Measurements from ENCODE around the gene FBXL13.

Gene FBXL13

DNA sequence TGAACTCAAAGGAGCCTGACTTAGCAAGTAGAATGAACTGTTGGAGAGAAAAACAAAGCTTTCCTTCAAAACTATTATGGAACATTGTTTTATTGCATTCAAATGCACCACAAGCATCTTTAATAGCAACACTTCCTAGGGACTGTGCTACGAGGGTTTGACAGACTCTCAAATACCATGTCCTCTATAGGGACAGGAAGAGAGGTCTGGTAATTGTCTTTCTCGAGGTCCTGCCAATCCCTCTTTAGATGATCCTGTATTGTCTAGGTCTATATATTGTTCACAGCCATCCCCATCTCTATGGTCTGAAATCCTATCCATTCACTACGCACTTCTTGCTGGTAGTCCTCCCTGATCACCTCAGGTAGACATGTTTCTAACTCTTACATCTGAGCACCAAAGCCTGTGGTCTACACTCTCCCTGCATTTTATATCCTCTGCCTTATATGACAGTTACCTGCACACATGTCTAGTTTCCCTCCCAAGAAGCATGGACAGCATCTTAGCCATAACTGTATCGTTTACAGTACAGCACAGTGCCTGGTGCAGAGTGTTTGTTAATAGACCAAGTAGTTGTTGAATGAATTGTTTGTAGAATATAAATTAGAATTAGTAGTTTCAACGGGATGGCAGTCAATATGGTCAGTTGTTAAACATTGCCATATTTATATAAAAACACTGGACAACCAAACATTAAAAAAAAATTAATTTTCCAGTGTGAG lies 183.5 kb downstream of the FBXL13 start:
- DNase-seq, result no peak

DNA sequence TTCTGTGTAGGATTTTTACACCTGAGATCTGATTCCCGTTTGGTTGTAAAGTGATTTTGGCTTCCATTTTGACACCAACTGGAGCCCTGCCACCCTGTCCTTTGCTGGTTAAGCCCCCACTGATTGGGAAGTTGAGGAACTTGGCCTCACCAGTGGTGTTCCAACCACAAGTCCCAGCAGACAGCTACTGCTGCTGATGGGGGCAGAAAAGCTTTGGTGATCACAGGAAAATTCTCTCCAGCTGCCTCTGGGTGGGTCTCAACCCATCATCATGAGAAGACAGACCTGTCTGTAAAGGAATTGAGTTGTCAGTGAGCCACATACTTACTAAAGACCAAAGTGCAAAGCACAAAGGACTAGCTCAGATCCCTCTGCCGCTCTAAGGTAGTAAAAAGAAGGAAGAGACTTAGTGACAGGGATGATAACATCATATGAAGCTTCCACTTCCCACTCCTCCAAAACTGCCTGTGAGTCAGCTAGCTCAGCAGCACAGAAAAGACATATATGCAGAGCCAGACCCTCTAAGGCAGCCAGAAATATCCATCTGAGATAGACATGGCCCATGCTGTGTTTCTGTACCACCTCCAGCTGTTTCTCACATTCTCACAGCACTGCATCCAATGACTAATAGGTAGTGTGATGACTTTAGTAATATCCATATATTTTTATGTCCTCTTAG lies 184.2 kb downstream of the FBXL13 start:
- no peak for DNase-seq

DNA sequence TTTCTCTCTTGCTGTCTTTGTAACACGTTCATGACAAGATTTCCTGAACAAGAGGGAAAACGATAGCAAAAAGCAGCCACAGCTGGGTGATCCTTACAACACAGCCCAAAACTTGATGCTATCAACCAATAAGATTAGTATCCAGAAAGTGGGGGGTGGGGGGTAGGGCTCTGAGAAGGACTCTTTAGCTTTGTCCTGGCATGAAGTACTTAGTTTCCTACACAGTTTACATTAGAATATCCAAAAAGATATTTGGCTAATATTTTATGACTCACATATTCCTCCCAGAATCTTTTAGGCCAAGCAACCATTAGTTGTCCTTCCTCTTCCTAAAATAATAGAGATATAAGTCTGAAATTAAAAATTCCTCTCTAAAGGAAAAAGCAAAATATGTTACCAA lies 184.7 kb downstream of the FBXL13 start:
- DNase-seq, result no peak

DNA sequence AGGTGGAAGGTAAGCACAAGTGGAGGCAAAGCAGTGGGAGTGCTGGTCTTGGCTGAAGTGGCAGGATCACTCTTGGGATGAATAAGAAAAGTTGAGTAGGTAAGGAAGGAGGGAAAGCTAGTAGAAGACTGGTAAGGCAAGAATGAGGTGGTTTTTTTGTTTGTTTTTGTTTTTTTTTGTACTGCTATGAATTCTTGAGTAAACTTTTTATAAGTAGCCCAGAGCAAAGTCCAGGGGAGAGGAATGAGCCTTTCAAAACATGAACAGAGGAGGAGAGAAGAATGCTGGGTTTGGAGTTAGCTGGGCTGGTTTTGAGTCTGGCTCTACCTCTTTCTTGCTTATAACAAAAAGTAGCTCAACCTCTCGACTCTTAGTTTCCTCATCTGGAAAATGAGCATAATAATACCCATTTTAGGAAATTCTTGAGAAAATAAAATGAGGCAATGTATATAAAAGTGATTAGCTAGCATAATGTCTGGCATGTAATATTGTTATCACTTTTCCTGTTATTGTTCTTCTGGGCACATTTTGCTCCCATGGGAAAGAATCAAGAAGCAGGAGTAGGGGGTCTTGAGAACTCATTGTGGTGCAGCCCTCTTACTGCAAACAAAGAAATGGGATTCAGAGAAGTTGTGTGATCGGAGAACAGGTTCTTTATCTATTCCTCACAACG lies 185.9 kb downstream of the FBXL13 start:
- no peak for DNase-seq

GRCh38 chr7:102883098-102883860 lies 191.3 kb downstream of the FBXL13 start:
- DNase-seq, result no peak

- DNase-seq, result no peak
Measured at GRCh38 chr7:102875700-102876295, 198.8 kb downstream of the FBXL13 start.

DNA sequence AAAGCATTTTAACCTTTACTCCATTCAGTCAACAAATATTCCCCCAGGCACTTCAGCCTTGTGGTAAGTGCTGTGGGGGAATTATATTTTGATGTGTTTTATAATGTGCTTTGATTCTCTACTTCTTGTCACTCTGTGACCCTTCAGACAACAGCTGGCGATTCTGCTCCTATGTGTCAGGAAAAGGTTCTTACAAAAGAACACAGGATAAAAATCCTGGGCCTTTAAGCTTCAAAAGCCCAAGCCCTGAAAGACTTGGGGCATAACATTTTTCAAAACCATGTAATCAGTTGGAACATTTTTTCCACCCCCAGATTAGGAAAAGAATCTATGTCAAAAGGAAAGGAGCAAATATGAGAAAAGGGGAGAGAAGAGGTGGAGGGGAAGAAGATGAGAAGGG lies 199.6 kb downstream of the FBXL13 start:
- no peak for DNase-seq

DNA sequence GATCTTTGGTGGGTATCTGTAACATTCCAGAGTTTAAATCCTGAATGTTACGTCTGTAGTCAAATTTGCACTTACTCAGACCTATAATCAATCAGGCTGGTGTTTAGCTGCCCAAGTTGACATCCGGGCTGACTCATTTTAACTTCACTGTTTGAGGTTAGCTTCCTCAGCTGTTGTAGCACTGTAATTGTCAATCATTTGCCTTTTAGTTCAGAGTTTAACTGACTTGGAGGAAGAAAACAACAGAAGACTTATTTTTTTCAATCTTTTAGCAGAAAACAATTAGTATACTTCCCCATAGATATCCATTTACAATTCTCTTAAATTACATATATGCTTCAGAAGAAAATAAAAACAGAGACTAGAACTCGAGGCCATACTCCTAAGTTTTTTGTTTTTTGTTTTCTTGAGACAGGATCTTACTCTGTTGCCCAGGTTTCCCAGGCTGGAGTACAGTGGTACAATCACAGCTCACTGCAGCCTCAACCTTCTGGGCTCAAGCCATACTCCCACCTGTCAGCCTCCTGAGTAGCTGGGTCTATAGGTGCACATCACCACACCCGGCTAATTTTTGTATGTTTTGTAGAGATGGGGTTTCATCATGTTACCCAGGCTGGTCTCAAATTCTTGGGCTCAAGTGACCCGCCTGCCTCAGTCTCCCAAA lies 200.3 kb downstream of the FBXL13 start:
- DNase-seq, result no peak

DNA sequence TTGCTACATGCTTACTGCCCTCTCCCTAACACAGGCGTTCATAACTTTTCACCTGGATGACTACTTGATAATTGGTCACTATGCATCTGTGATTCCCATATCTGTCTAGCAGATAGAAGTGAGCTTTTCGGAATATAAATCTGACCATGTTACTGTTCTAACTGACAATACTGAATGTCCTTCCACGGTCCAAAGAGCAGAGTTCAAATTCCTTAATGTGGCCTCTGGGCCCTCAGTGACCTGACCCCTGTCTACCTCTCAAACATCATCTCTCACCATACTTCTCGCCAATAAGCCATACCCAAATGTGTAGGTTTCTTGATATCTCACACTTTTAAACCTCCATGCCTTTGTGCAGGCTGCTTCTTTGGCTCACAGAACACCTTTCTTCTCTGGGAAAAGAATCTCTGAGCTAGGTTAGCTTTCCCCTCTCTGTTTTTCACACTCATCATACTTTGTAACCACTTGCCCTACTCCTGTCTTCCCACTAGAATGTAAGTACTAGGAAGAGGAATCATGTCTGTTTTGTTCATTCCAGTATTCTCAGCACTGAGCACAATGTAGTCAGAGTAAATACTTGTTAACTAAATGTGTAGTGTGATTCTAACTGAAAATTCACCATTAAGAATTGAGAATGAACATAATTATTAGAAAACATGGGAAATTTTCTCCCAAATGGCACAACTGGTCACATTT lies 201.0 kb downstream of the FBXL13 start:
- no peak for DNase-seq

GRCh38 chr7:102872460-102872859 lies 202.1 kb downstream of the FBXL13 start:
- no peak for DNase-seq

GRCh38 chr7:102869195-102869594 lies 205.4 kb downstream of the FBXL13 start:
- DNase-seq, result no peak

GRCh38 chr7:102866535-102867215 lies 207.9 kb downstream of the FBXL13 start:
- no peak for DNase-seq

DNA sequence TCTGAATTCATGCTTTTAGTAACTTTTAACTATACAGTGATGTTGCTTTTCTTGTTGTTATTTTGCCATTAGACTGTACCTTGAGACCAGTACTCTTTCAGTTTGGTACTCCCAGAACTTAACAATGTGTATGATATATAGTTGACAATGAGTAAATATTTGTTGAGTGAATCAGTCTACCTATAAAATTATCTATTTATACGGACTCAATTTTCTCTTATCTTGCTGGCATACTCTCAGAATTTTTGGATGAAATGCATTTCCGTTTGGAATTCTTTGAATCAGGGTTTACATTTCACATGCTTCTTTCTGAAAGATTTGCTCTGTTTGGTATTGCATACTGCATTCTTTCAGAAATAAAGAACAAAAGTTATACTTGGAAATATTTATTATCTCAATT lies 209.6 kb downstream of the FBXL13 start:
- DNase-seq, result no peak

DNA sequence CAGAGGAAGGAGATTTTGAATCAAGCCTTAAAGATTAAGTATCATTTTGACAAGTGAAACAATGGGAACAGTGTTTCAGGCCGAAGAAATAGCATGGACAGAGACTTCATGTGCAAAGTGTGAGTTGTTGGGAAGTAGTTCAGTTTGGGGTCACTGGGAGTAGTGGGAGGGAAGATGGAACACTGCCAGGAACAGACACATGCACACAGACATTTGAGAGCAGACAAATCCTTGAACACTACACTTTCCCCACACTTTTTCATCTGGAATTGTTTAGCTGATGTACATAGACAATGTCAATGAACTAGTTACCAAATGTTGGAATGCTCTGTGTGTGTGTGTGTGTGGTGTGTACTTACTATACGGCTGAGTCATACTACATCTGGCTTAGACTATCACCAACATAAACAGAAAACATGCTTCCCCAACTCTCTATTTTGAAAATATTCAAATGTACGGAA lies 214.2 kb downstream of the FBXL13 start:
- no peak for DNase-seq

DNA sequence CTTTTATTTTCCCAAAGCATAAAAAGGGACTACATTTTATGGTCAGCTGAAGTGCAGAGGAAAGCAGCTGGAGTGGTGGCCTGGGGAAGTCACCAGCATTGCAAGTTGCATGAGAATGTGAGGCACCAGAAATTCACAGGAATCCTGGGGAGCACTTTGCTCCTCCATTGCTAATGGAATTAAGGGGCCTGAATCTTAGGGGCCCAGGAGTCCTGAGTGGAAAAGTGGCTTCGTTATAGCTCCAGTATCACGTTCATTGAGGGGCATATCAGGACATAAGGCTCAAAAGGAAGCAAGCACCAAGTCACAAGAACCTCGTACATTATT lies 214.8 kb downstream of the FBXL13 start:
- DNase-seq, result no peak

GRCh38 chr7:102859084-102859798 lies 215.4 kb downstream of the FBXL13 start:
- DNase-seq, result no peak

DNA sequence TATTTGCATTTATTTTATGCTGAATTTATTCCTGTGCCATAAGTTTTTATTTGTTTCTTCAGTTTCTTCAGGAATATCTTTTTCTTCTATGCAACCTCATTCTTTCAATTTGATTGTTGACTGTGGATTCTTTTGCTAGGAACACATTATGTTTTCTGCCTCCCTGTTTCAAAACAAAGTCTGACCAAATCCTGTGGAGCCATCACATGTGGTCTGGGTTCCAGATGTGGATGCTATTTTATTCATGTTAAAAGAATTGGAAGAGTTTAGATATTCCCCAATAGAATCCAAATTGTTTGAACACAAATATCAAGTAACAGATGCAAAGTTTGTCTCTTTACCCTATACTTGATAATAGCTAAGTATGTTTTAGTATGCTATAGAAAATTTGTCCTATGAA lies 218.6 kb downstream of the FBXL13 start:
- no peak for DNase-seq

DNA sequence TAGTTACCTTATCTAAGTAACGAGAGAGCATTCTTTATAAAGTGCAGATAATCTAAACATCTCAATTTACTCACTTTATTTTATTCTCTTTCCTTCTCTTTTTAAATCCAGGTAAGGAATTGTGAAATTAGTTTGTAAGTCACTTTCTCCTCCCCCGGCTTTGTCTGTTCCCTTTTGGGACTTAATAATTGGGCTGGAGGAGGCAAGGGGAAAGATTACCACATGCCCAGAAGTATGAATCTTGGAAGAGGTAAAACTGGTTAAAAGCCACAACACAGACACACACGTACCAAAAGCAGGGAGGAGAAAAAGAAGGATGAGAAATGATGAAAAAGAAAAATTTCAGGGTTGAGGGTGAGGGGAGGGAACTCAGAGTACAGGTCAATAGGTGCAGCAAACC lies 225.1 kb downstream of the FBXL13 start:
- no peak for DNase-seq

DNA sequence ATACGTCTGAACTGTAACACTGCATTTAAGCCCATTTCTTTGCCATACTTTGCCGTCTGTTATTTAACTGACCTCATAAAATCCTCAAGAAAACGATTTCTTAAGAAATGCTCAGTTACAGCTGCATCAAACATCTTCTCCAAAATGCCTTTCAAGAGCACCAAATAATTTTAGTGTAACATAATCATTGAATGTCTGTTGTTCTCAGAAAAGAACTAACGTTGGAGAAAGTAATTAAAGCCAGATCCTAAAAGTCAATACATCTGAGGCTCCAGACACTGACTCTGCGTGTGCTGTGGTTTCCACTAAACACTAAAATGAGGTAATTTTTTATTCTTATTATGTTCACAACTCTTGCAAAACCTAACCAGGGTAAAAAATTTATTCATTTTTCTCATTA lies 225.5 kb downstream of the FBXL13 start:
- DNase-seq, result no peak

DNA sequence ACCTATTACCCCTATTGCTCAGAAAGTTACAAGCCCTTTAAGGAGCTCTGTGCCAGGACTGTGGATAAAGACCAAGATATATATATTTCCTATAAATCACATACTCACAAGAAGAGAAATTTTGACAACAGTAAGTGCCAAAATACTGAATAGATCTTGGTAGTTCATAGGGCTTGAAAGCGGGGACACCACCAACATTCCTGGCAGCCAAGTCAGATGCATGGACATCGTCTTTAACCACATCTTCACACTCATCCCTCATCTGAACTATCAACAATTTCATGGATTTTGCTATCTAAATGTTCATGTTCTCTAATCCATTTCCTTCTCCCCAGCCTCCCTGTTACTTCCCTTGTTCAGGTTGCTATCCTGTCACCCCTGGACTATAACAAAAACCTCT lies 229.2 kb downstream of the FBXL13 start:
- no peak for DNase-seq

DNA sequence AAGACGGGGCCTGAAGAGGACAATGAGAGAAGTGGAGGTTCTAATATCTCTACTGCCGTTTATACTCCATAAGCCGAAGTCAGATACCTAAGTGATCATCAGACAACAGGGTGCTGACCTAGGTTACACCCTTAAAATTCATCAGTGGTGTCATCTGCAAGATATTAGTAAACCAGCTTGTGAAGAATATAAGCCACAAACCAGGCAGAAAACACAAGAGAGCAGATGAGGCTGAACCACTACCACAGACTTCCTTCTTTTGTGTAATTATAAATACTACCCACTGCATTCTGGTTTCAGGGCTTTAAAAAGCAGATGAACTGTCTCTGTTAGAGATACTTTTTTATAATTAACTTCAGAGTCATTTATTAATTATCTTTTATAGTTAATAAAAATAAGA lies 230.7 kb downstream of the FBXL13 start:
- DNase-seq, result no peak
